Ishikawa (cell line): ENCODE data around the gene CAMTA1.

Source experiments
- CEBPB ChIP-seq: IDR thresholded peaks from 2 replicates; pipeline ENCODE4 v1.6.1; 2012
- CREB1 ChIP-seq: IDR thresholded peaks from 2 replicates; pipeline ENCODE4 v1.6.1; 2012; ENCODE audit warnings: low read depth
- EGR1 ChIP-seq: IDR thresholded peaks from 2 replicates; pipeline ENCODE4 v1.6.1; 2012
- EP300 ChIP-seq: IDR thresholded peaks from 2 replicates; pipeline ENCODE4 v1.6.1; 2012; ENCODE audit warnings: borderline replicate concordance
- FOXM1 ChIP-seq: IDR thresholded peaks from 2 replicates; pipeline ENCODE4 v1.6.1; 2012; ENCODE audit warnings: low read depth, borderline replicate concordance
- MAX ChIP-seq: IDR thresholded peaks from 2 replicates; pipeline ENCODE4 v1.6.1; 2012
- NFIC ChIP-seq: IDR thresholded peaks from 2 replicates; pipeline ENCODE4 v1.6.1; 2012
- RAD21 ChIP-seq: IDR thresholded peaks from 2 replicates; pipeline ENCODE4 v1.6.1; 2012; ENCODE audit warnings: low read depth
- REST ChIP-seq: IDR thresholded peaks from 2 replicates; pipeline ENCODE4 v1.6.1; 2012; ENCODE audit warnings: low read depth, mild to moderate bottlenecking
- TAF1 ChIP-seq: IDR thresholded peaks from 2 replicates; pipeline ENCODE4 v1.6.1; 2012; ENCODE audit warnings: low read depth, mild to moderate bottlenecking
- TCF12 ChIP-seq: IDR thresholded peaks from 2 replicates; pipeline ENCODE4 v1.6.1; 2012; ENCODE audit warnings: low read depth
- TEAD4 ChIP-seq: IDR thresholded peaks from 2 replicates; pipeline ENCODE4 v1.6.1; 2012
- USF1 ChIP-seq: IDR thresholded peaks from 2 replicates; pipeline ENCODE4 v1.6.1; 2012
- YY1 ChIP-seq: IDR thresholded peaks from 2 replicates; pipeline ENCODE4 v1.6.1; 2012; ENCODE audit warnings: low read depth
- ZBTB7A ChIP-seq: IDR thresholded peaks from 2 replicates; pipeline ENCODE4 v1.6.1; 2012; ENCODE audit warnings: low read depth

CAMTA1 gene

GRCh38 chr1:7489586-7489985 is 704.3 kb downstream of the CAMTA1 start:
- no peak for TF ChIP-seq CEBPB
- no peak for TF ChIP-seq TCF12
- no peak for TF ChIP-seq CREB1
- TF ChIP-seq TEAD4: no peak
- no peak for TF ChIP-seq NFIC
- no peak for TF ChIP-seq USF1
- TF ChIP-seq ZBTB7A: no peak
- TF ChIP-seq YY1: no peak
- no peak for TF ChIP-seq EGR1
- no peak for TF ChIP-seq REST
- no peak for TF ChIP-seq TAF1
- TF ChIP-seq FOXM1: no peak
- no peak for TF ChIP-seq MAX
- TF ChIP-seq RAD21: no peak

- TF ChIP-seq YY1: no peak
- no peak for TF ChIP-seq CEBPB
- no peak for TF ChIP-seq EGR1
- TF ChIP-seq EP300: no peak
- TF ChIP-seq CREB1: no peak
- TF ChIP-seq TCF12: no peak
- no peak for TF ChIP-seq USF1
- TF ChIP-seq REST: no peak
- TF ChIP-seq RAD21: no peak
- no peak for TF ChIP-seq MAX
- no peak for TF ChIP-seq ZBTB7A
- TF ChIP-seq TAF1: no peak
- no peak for TF ChIP-seq NFIC
- TF ChIP-seq FOXM1: no peak
- no peak for TF ChIP-seq TEAD4
Measured at GRCh38 chr1:7490576-7490975, 705.3 kb downstream of the CAMTA1 start.

GRCh38 chr1:7491109-7491817 is 706.0 kb downstream of the CAMTA1 start:
- no peak for TF ChIP-seq MAX
- no peak for TF ChIP-seq CEBPB
- TF ChIP-seq ZBTB7A: no peak
- no peak for TF ChIP-seq TEAD4
- TF ChIP-seq EP300: no peak
- TF ChIP-seq CREB1: no peak
- no peak for TF ChIP-seq REST
- no peak for TF ChIP-seq USF1
- no peak for TF ChIP-seq RAD21
- no peak for TF ChIP-seq NFIC
- no peak for TF ChIP-seq TCF12
- no peak for TF ChIP-seq YY1
- no peak for TF ChIP-seq EGR1
- no peak for TF ChIP-seq FOXM1

GRCh38 chr1:7491818-7492173 is 706.5 kb downstream of the CAMTA1 start:
- TF ChIP-seq REST: no peak
- TF ChIP-seq NFIC: no peak
- TF ChIP-seq TEAD4: no peak
- TF ChIP-seq EP300: no peak
- no peak for TF ChIP-seq RAD21
- no peak for TF ChIP-seq USF1
- TF ChIP-seq TAF1: no peak
- TF ChIP-seq MAX: no peak
- no peak for TF ChIP-seq CREB1
